RWPE1 (cell line): ENCODE measurements around the gene ZIK1.

Experiments used
- CTCF ChIA-PET: fragments of 350-600 bp; sonication (Branson Sonifier 250); formaldehyde crosslinking; extraction: SDS; loops from one replicate; lab custom pipeline; 2021; lab: Yijun Ruan, JAX
- POLR2A ChIA-PET: fragments of 400-600 bp; formaldehyde crosslinking; extraction: SDS; loops from one replicate; lab custom pipeline; 2020; ENCODE audit warnings: antibody characterized with exemption; ENCODE audit not compliant: low non-redundant PET; lab: Yijun Ruan, JAX
- DNase-seq: peaks from one replicate; pipeline ENCODE4 v3.0.0; 2012; ENCODE audit warnings: low spot score
- H3K27ac ChIP-seq: fragments of 450-650 bp; 2 replicates; pipeline ENCODE4 v1.5.1; 2017
- TF ChIP-seq, protein P1 (sequence below): fragments of 450-650 bp; conservative IDR thresholded peaks from 2 replicates; pipeline ENCODE4 v1.5.1; 2017; ENCODE audit warnings: low read depth, mild to moderate bottlenecking

ZIK1 gene

DNA sequence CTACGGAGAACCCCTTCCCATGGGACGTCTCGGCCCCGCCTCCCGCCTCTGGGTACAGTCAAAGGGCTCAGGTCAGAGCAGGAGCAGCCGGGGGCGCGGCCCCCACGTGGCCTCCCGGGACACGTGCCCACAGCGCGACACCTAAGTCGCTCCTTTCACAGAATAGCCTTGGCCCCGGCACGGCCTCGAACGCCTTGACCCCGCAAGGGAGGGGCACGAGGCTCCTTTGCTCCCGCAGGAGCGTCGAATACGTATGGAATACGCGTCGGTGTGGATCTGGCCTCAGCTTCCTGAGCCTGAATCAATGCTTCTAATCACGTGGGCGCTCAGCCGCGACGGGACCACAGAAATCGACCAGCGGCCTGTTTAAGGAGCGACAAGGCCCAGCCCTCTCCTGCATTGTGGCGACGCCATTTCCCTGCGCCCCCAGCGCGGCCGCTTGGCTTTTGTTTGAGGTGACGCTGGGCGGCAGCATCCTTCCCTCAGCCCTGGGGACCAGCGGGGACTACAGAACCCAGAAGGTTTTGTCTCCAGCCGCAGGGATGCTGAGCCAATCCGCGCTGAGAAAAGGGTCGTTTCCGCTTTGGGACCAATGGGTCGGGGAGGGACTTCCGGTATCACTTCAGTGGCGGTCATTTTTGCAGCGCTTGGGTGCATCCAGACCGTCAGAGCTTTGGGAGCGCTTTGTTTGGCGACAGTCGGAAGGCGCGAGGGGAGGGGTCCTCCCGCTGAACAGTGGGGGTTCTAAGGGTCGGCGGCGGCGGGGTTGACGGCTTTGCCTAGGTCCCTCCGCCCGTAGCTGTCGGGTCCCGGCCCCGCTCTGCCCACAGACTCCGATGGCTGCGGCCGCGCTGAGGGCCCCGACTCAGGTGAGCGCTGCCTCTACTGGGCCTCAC, at the start of gene ZIK1:
ZIK1 (plus strand) TSS at position 625 of the 896 bp plus-strand sequence; CDS start at position 837, 212 bp downstream.
- peak; percentile 83 for DNase-seq
- TF ChIP-seq, protein P1, sequence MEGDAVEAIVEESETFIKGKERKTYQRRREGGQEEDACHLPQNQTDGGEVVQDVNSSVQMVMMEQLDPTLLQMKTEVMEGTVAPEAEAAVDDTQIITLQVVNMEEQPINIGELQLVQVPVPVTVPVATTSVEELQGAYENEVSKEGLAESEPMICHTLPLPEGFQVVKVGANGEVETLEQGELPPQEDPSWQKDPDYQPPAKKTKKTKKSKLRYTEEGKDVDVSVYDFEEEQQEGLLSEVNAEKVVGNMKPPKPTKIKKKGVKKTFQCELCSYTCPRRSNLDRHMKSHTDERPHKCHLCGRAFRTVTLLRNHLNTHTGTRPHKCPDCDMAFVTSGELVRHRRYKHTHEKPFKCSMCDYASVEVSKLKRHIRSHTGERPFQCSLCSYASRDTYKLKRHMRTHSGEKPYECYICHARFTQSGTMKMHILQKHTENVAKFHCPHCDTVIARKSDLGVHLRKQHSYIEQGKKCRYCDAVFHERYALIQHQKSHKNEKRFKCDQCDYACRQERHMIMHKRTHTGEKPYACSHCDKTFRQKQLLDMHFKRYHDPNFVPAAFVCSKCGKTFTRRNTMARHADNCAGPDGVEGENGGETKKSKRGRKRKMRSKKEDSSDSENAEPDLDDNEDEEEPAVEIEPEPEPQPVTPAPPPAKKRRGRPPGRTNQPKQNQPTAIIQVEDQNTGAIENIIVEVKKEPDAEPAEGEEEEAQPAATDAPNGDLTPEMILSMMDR = no peak
- POLR2A ChIA-PET = no interaction called here
- H3K27ac ChIP-seq = no peak within 1 kb of the TSS
- CTCF ChIA-PET = interaction anchor here (0.7 kb wide), 1 partner anchor 229 kb away, joined by 3 read pairs; no protein-coding TSS in a partner anchor

DNA sequence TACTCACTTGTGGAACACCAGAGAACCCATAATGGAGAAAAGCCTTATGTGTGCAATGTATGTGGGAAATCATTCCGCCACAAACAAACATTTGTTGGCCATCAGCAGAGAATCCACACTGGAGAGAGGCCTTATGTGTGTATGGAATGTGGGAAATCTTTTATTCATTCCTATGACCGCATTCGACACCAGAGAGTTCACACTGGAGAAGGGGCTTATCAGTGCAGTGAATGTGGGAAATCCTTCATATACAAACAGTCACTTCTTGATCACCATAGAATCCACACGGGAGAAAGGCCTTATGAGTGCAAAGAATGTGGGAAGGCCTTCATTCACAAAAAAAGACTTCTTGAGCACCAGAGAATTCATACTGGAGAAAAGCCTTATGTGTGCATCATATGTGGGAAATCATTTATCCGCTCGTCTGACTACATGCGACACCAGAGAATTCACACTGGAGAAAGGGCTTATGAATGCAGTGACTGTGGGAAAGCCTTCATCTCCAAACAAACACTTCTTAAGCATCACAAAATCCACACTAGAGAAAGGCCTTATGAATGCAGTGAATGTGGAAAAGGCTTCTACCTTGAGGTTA, 45.9 kb upstream of the ZIK1 start:
- ChIA-PET POLR2A (no interaction called here), CTCF (no interaction called here)
- TF ChIP-seq, protein P1 = no peak
- no peak for DNase-seq
- no peak overlapping the region for H3K27ac ChIP-seq

DNA sequence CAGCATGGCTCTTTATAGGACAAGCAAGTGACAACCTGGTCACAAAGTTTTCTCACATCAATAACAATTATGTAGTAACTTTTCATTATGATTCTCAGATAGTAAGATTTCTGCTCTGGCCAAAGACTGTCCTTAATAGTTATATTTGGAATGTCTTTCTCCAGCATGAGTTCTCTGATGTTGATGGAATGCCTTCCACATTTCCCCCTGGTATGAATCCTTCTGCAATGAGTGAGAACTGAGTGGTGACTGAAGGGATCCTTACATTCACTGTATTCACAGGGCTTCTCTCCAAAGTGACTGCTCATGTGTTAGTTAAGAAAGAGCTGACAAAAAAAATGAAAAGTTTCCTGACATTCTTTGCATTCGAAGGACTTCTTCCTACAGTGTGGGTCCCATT, 37.4 kb upstream of the ZIK1 start:
- no peak for DNase-seq
- no peak overlapping the region for H3K27ac ChIP-seq
- ChIA-PET POLR2A (no interaction called here), CTCF (no interaction called here)
- TF ChIP-seq, protein P1 = no peak

DNA sequence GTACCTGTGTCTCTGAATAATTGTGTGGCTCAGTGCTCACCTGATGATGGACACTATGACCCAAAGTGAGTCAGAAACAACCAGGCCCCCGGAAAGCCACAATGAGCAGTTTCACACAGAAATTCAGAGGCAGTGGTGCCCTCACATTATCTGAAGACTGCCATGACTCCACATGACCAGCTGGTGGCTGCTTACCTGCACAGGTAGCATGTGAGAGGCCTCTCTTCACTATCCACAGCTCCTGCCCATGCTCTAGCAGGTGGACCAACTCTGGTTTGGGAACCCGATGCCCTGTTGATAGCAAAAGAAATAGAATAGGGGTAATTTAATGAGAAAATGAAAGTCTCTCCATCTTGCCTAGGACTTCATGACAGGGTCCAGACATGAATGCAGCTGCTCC, 31.5 kb upstream of the ZIK1 start:
- DNase-seq = no peak
- H3K27ac ChIP-seq = no peak overlapping the region
- POLR2A ChIA-PET = no interaction called here
- TF ChIP-seq, protein P1 = no peak
- CTCF ChIA-PET = no interaction called here

DNA sequence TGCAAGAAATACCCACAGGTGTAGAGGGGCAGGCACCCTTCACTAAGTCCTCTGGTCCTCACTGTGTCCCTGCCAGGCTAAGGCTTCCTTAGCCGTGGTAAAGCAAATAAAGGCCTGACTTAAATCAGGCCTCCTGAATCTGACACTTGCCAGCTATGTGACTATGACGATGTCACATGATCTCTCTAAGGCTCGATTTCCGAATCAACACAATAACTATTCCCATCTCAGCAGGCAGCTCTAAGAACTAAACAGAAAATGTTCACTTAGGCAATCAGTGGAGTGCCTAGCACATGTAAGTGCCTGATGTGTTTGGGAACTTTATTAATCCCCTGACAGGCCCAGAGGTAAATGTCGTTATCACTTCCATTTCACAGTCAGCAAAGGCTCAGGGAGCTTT, 26.3 kb upstream of the ZIK1 start:
- TF ChIP-seq, protein P1 = no peak
- POLR2A ChIA-PET = no interaction called here
- no peak for DNase-seq
- no peak overlapping the region for H3K27ac ChIP-seq
- CTCF ChIA-PET = no interaction called here

DNA sequence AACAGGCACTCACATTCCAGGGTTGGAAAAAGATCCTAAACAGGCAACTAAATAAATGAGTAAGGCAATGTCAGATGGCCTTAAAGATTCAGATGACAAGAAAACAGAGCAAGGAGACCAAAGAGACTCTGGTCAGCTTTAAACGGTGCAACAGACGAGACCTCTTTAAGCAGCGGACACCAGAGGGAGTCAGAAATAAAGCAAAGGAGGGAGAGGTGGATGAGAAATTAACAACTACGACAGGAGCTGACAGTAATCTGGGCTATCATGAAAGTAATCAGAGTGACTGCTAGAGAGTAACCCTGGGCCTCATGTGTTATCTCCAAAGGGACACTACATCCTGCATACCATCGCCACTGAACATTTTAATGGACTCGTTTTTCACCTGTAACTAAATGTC, 25.4 kb upstream of the ZIK1 start:
- CTCF ChIA-PET = interaction anchor here (1.1 kb wide), 1 partner anchor 597 kb away, joined by 3 read pairs; no protein-coding TSS in a partner anchor
- no peak overlapping the region for H3K27ac ChIP-seq
- peak; percentile 10 for DNase-seq
- POLR2A ChIA-PET = interaction anchor here (0.6 kb wide), 1 partner anchor 8 kb away, joined by 3 read pairs; no protein-coding TSS in a partner anchor
- TF ChIP-seq, protein P1 = no peak
